ENCODE measurements around the gene DLX1. TPM values are rescaled to one million over a fixed set of nuclear protein-coding genes. Genes with fewer than 3 reads are reported as not detected.
A peak's percentile ranks its signal among the peaks of the same experiment; 100 is the strongest.

The DLX1 gene
- total RNA-seq, 2 donors from 2014 or later, result not detected

GRCh38 chr2:172079416-172079815 lies 5.9 kb upstream of the DLX1 start:
- Mint-ChIP-seq H3K4me3 (no peak overlapping the region), H3K27ac (no peak overlapping the region), H3K9me3 (no peaks in the 10 kb centered on the region), H3K36me3 (ENCODE audit: low read depth) (peaks cover 19% of the 10 kb centered on the region), H3K27me3 (peaks cover 51% of the 10 kb centered on the region), H3K4me1 (peaks cover 8% of the 10 kb centered on the region)
- ATAC-seq (replicated peaks), result no peak

- no peak for ATAC-seq (replicated peaks)
- Mint-ChIP-seq H3K4me3 (no peak overlapping the region), H3K4me1 (peaks cover 8% of the 10 kb centered on the region), H3K27me3 (peaks cover 54% of the 10 kb centered on the region), H3K27ac (no peak overlapping the region), H3K9me3 (no peaks in the 10 kb centered on the region), H3K36me3 (ENCODE audit: low read depth) (peaks cover 22% of the 10 kb centered on the region)
These were observed 5.3 kb upstream of the DLX1 start for GRCh38 chr2:172079838-172080640.

- ATAC-seq (replicated peaks), result no peak
- Mint-ChIP-seq H3K27me3 (peaks cover 61% of the 10 kb centered on the region), H3K4me3 (no peak overlapping the region), H3K36me3 (ENCODE audit: low read depth) (peaks cover 29% of the 10 kb centered on the region), H3K4me1 (peaks cover 13% of the 10 kb centered on the region), H3K27ac (no peak overlapping the region), H3K9me3 (no peaks in the 10 kb centered on the region)
These were observed 4.6 kb upstream of the DLX1 start for GRCh38 chr2:172080641-172081220.

GRCh38 chr2:172081221-172082022 lies 3.9 kb upstream of the DLX1 start:
- Mint-ChIP-seq H3K4me3 (no peak overlapping the region), H3K9me3 (no peaks in the 10 kb centered on the region), H3K4me1 (peaks cover 15% of the 10 kb centered on the region), H3K36me3 (ENCODE audit: low read depth) (peaks cover 33% of the 10 kb centered on the region), H3K27me3 (peaks cover 65% of the 10 kb centered on the region), H3K27ac (no peak overlapping the region)
- ATAC-seq (replicated peaks), result no peak

- Mint-ChIP-seq H3K27me3 (peaks cover 74% of the 10 kb centered on the region), H3K36me3 (ENCODE audit: low read depth) (peaks cover 36% of the 10 kb centered on the region), H3K27ac (no peak overlapping the region), H3K4me1 (peaks cover 16% of the 10 kb centered on the region), H3K9me3 (no peaks in the 10 kb centered on the region), H3K4me3 (no peak overlapping the region)
- no peak for ATAC-seq (replicated peaks)
These were observed 3.0 kb upstream of the DLX1 start for GRCh38 chr2:172082105-172082943.

- peaks cover 20% of the 10 kb centered on the region for H3K4me1 Mint-ChIP-seq
- peaks cover 43% of the 10 kb centered on the region for H3K36me3 Mint-ChIP-seq (ENCODE audit: low read depth)
- peak overlapping the region; percentile 75 for H3K4me3 Mint-ChIP-seq
- no peak overlapping the region for H3K27ac Mint-ChIP-seq
- no peaks in the 10 kb centered on the region for H3K9me3 Mint-ChIP-seq
- ATAC-seq (replicated peaks), result no peak
- H3K27me3 Mint-ChIP-seq, result peaks cover 82% of the 10 kb centered on the region
These were observed 2.2 kb upstream of the DLX1 start for GRCh38 chr2:172082944-172083627.

GRCh38 chr2:172083628-172084394 lies 1.5 kb upstream of the DLX1 start:
- Mint-ChIP-seq H3K27me3 (peaks cover 89% of the 10 kb centered on the region), H3K9me3 (no peaks in the 10 kb centered on the region), H3K36me3 (ENCODE audit: low read depth) (peaks cover 48% of the 10 kb centered on the region), H3K4me3 (peak overlapping the region; percentile 75), H3K27ac (no peak overlapping the region), H3K4me1 (peaks cover 20% of the 10 kb centered on the region)
- no peak for ATAC-seq (replicated peaks)

- peaks cover 88% of the 10 kb centered on the region for H3K27me3 Mint-ChIP-seq
- H3K36me3 Mint-ChIP-seq (ENCODE audit: low read depth), result peaks cover 48% of the 10 kb centered on the region
- peaks cover 20% of the 10 kb centered on the region for H3K4me1 Mint-ChIP-seq
- no peak for ATAC-seq (replicated peaks)
- H3K27ac Mint-ChIP-seq, result no peak overlapping the region
- peak overlapping the region; percentile 75 for H3K4me3 Mint-ChIP-seq
- H3K9me3 Mint-ChIP-seq, result no peaks in the 10 kb centered on the region
These were observed 987 bp upstream of the DLX1 start for GRCh38 chr2:172084395-172084644.

- ATAC-seq (replicated peaks), result peak; percentile 90
- Mint-ChIP-seq H3K9me3 (no peaks in the 10 kb centered on the region), H3K36me3 (ENCODE audit: low read depth) (peaks cover 46% of the 10 kb centered on the region), H3K27ac (no peak overlapping the region), H3K27me3 (peaks cover 86% of the 10 kb centered on the region), H3K4me1 (peaks cover 20% of the 10 kb centered on the region), H3K4me3 (peak overlapping the region; percentile 75)
These were observed 455 bp upstream of the DLX1 start for GRCh38 chr2:172084645-172085459.

GRCh38 chr2:172086241-172087206 lies 1.2 kb downstream of the DLX1 start:
- Mint-ChIP-seq H3K9me3 (no peaks in the 10 kb centered on the region), H3K27me3 (peaks cover 84% of the 10 kb centered on the region), H3K27ac (peak overlapping the region; percentile 25), H3K4me1 (peaks cover 20% of the 10 kb centered on the region), H3K36me3 (ENCODE audit: low read depth) (peaks cover 40% of the 10 kb centered on the region), H3K4me3 (peak overlapping the region; percentile 75)
- peak; percentile 39 for ATAC-seq (replicated peaks)

- Mint-ChIP-seq H3K4me1 (peaks cover 20% of the 10 kb centered on the region), H3K9me3 (no peaks in the 10 kb centered on the region), H3K27ac (peak overlapping the region; percentile 25), H3K27me3 (peaks cover 84% of the 10 kb centered on the region), H3K36me3 (ENCODE audit: low read depth) (peaks cover 40% of the 10 kb centered on the region), H3K4me3 (peak overlapping the region; percentile 75)
- no peak for ATAC-seq (replicated peaks)
These were observed 2.0 kb downstream of the DLX1 start for GRCh38 chr2:172087207-172087779.

All from activated T-helper 17 cell treated with anti-CD3 and anti-CD28 coated beads, Interleukin-2, amount 50 U/mL, for 72 hours (primary cell).